Astrocyte (in vitro differentiated cells and primary cell): ENCODE results near the gene LMTK3. TPM values are rescaled to one million over a fixed set of nuclear protein-coding genes. Genes with fewer than 3 reads are reported as not detected.

Experiments used
- DNase-seq: peaks from one replicate; pipeline ENCODE4 v3.0.0-alpha.2; 2010; ENCODE audit warnings: low read depth
- FAIRE-seq: peaks from 2 replicates; lab custom pipeline; 2011; peaks lifted over from hg19 to GRCh38; lab: Jason Lieb, UNC
- H2AFZ ChIP-seq: 2 replicates; pipeline ENCODE4 v1.6.0; 2012; ENCODE audit warnings: low read depth, low read length, inconsistent platforms
- H3K27ac ChIP-seq: 2 replicates; pipeline ENCODE4 v1.5.1; 2011; ENCODE audit warnings: low read depth, low read length, inconsistent platforms
- H3K27me3 ChIP-seq: 2 replicates; pipeline ENCODE4 v1.6.0; 2011; ENCODE audit warnings: low read length, inconsistent platforms; ENCODE audit not compliant: insufficient read depth
- H3K36me3 ChIP-seq: 2 replicates; pipeline ENCODE4 v1.5.1; 2011; ENCODE audit warnings: low read length, inconsistent platforms; ENCODE audit not compliant: insufficient read depth
- H3K4me1 ChIP-seq: 2 replicates; pipeline ENCODE4 v1.5.1; 2011; ENCODE audit warnings: low read length, inconsistent platforms; ENCODE audit not compliant: insufficient read depth
- H3K4me2 ChIP-seq: 2 replicates; pipeline ENCODE4 v1.6.0; 2012; ENCODE audit warnings: low read length, inconsistent platforms
- H3K4me3 ChIP-seq: 2 replicates; pipeline ENCODE4 v1.5.1; 2011; ENCODE audit warnings: low read depth, mild to moderate bottlenecking, low read length, inconsistent platforms; ENCODE audit not compliant: insufficient read depth
- H3K79me2 ChIP-seq: 2 replicates; pipeline ENCODE4 v1.6.0; 2012; ENCODE audit warnings: mild to moderate bottlenecking, low read length, inconsistent platforms; ENCODE audit not compliant: insufficient read depth
- H3K9ac ChIP-seq: 2 replicates; pipeline ENCODE4 v1.6.0; 2012; ENCODE audit warnings: mild to moderate bottlenecking, low read length, inconsistent platforms
- H3K9me3 ChIP-seq: 2 replicates; pipeline ENCODE4 v1.5.1; 2012; ENCODE audit warnings: low read depth, mild to moderate bottlenecking, low read length, inconsistent platforms; ENCODE audit not compliant: insufficient read depth
- H4K20me1 ChIP-seq: 2 replicates; pipeline ENCODE4 v1.6.0; 2012; ENCODE audit warnings: low read length, inconsistent platforms; ENCODE audit not compliant: insufficient read depth
- H3K27ac Mint-ChIP-seq: one replicate; pipeline ENCODE4 v1.8.0; 2021; ENCODE audit warnings: mild to moderate bottlenecking, mixed read lengths; ENCODE audit not compliant: unreplicated experiment
- H3K27me3 Mint-ChIP-seq: one replicate; pipeline ENCODE4 v1.8.0; 2021; ENCODE audit warnings: low read depth, mixed read lengths; ENCODE audit not compliant: unreplicated experiment
- H3K36me3 Mint-ChIP-seq: one replicate; pipeline ENCODE4 v1.8.0; 2021; ENCODE audit warnings: low read depth, mixed read lengths; ENCODE audit not compliant: unreplicated experiment
- H3K4me1 Mint-ChIP-seq: one replicate; pipeline ENCODE4 v1.8.0; 2021; ENCODE audit warnings: low read depth, mixed read lengths; ENCODE audit not compliant: unreplicated experiment
- H3K4me3 Mint-ChIP-seq: one replicate; pipeline ENCODE4 v1.8.0; 2021; ENCODE audit warnings: mild to moderate bottlenecking, moderate library complexity, mixed read lengths; ENCODE audit not compliant: unreplicated experiment
- H3K9me3 Mint-ChIP-seq: one replicate; pipeline ENCODE4 v1.8.0; 2021; ENCODE audit warnings: mild to moderate bottlenecking, mixed read lengths; ENCODE audit not compliant: unreplicated experiment
- CTCF ChIP-seq: IDR thresholded peaks from 2 replicates; pipeline ENCODE4 v1.5.1; 2011; ENCODE audit warnings: low read depth, mild to moderate bottlenecking, inconsistent platforms, low read length, moderate library complexity; ENCODE audit not compliant: insufficient read depth
- EZH2 ChIP-seq: IDR thresholded peaks from 2 replicates; pipeline ENCODE4 v1.6.1; 2012; ENCODE audit warnings: mild to moderate bottlenecking, low read length, inconsistent platforms; ENCODE audit not compliant: insufficient read depth
- total RNA-seq: library from RNA; stranded (reverse); gene quantifications from 2 replicates; pipeline ENCODE4 v1.2.1, GENCODE V29; 2021

The LMTK3 gene
- total RNA-seq, 1 donor from 2014 or later, result 6.2 TPM

GRCh38 chr19:48511321-48511731 lies 309 bp downstream of the LMTK3 start:
- H3K27me3 Mint-ChIP-seq, result peaks cover 6% of the 10 kb centered on the region
- Histone ChIP-seq H3K9me3 (no peaks in the 10 kb centered on the region), H3K4me1 (peaks cover 6% of the 10 kb centered on the region), H2AFZ (no peak overlapping the region), H3K9ac (no peak overlapping the region), H3K79me2 (no peaks in the 10 kb centered on the region), H3K4me2 (no peak overlapping the region), H3K27me3 (peaks cover 18% of the 10 kb centered on the region), H3K36me3 (no peaks in the 10 kb centered on the region), H4K20me1 (no peaks in the 10 kb centered on the region), H3K27ac (no peak overlapping the region), H3K4me3 (no peak overlapping the region)
- DNase-seq, result no peak
- no peaks in the 10 kb centered on the region for H3K9me3 Mint-ChIP-seq
- no peak overlapping the region for H3K4me3 Mint-ChIP-seq
- no peak for TF ChIP-seq EZH2
- TF ChIP-seq CTCF, result no peak
- peaks cover 1% of the 10 kb centered on the region for H3K4me1 Mint-ChIP-seq
- FAIRE-seq, result no peak
- H3K27ac Mint-ChIP-seq, result no peak overlapping the region
- peaks cover 7% of the 10 kb centered on the region for H3K36me3 Mint-ChIP-seq

GRCh38 chr19:48510421-48511268 lies 990 bp downstream of the LMTK3 start:
- H3K4me3 Mint-ChIP-seq, result peak overlapping the region; percentile 81
- H3K4me3 ChIP-seq, result no peak overlapping the region
- H2AFZ ChIP-seq, result peak overlapping the region; percentile 32
- TF ChIP-seq EZH2 (peak; percentile 36), CTCF (no peak)
- no peaks in the 10 kb centered on the region for H4K20me1 ChIP-seq
- H3K4me2 ChIP-seq, result peak overlapping the region; percentile 71
- FAIRE-seq, result no peak
- H3K9me3 ChIP-seq, result no peaks in the 10 kb centered on the region
- H3K4me1 ChIP-seq, result peaks cover 6% of the 10 kb centered on the region
- H3K4me1 Mint-ChIP-seq, result no peaks in the 10 kb centered on the region
- no peak overlapping the region for H3K27ac ChIP-seq
- H3K27ac Mint-ChIP-seq, result no peak overlapping the region
- H3K9ac ChIP-seq, result peak overlapping the region; percentile 16
- DNase-seq, result peak; percentile 22
- no peaks in the 10 kb centered on the region for H3K9me3 Mint-ChIP-seq
- H3K27me3 ChIP-seq, result peaks cover 18% of the 10 kb centered on the region
- peaks cover 7% of the 10 kb centered on the region for H3K36me3 Mint-ChIP-seq
- peaks cover 6% of the 10 kb centered on the region for H3K27me3 Mint-ChIP-seq
- H3K36me3 ChIP-seq, result no peaks in the 10 kb centered on the region
- H3K79me2 ChIP-seq, result no peaks in the 10 kb centered on the region
